ENCODE data around the gene NOP56. TPM values are rescaled to one million over a fixed set of nuclear protein-coding genes. Genes with fewer than 3 reads are reported as not detected.

NOP56 gene
- total and polyA plus RNA-seq, 2 of the 8 experiments (the other 6 are each of a cell fraction or from before 2014, with no cell fraction given) = 391 to 677 TPM

GRCh38 chr20:2619337-2619736, 33.1 kb upstream of the NOP56 start:
- CTCF ChIA-PET (ENCODE audit: partially characterized antibody) = no interaction called here

More at GRCh38 chr20:2619337-2619736, 33.1 kb upstream of the NOP56 start:
- Histone ChIP-seq H2AFZ (ENCODE audit: low read length) (no peak overlapping the region), H2BK12ac (ENCODE audit: low read depth, low read length) (no peak overlapping the region), H4K91ac (replicated peaks; ENCODE audit: insufficient read length, low read length) (no peak overlapping the region), H2BK20ac (ENCODE audit: low read length) (no peak overlapping the region), H3K79me2 (ENCODE audit: control insufficient read depth in 1 of 2, insufficient read depth in 2 of 2, low read length in 2 of 2) (no peaks in the 10 kb centered on the region), H3K36me3 (ENCODE audit: control insufficient read depth in 2 of 4, insufficient read depth in 4 of 4, low read length in 3 of 4) (no peaks in the 10 kb centered on the region), H3K79me1 (ENCODE audit: low read depth, low read length) (no peaks in the 10 kb centered on the region), H3K56ac (replicated peaks; ENCODE audit: insufficient read length, low read depth, low read length) (no peak overlapping the region), H3K14ac (ENCODE audit: insufficient read length) (no peak overlapping the region), H3K27ac (ENCODE audit: low read depth, low read length) (no peak overlapping the region), H4K8ac (ENCODE audit: extremely low read depth, insufficient read depth, low read length) (no peak overlapping the region), H3K4me1 (replicated peaks in 1 of 4; ENCODE audit: control insufficient read depth in 3 of 4, insufficient read depth in 4 of 4, low read length in 3 of 4) (no peaks in the 10 kb centered on the region), H3K18ac (ENCODE audit: extremely low read depth, low read length) (no peak overlapping the region), H3K27me3 (replicated peaks in 1 of 4; ENCODE audit: control insufficient read depth in 3 of 4, extremely low read depth in 1 of 4, insufficient read depth in 3 of 4, low read length in 3 of 4) (no peaks in the 10 kb centered on the region), H2BK5ac (ENCODE audit: low read depth, low read length) (no peak overlapping the region), H3K4me2 (ENCODE audit: insufficient read depth in 1 of 2, low read depth in 2 of 2, low read length in 2 of 2) (no peak overlapping the region), H3K9me3 (ENCODE audit: insufficient read depth in 2 of 2, low read depth in 1 of 2, low read length in 1 of 2) (no peaks in the 10 kb centered on the region; a peak in 1 of 4 replicates), H4K5ac (ENCODE audit: insufficient read length, low read depth, low read length) (no peak overlapping the region), H3K23ac (ENCODE audit: insufficient read length) (no peak overlapping the region), H3K4me3 (ENCODE audit: extremely low read depth in 1 of 4, insufficient read depth in 2 of 4, low read depth in 3 of 4, low read length in 4 of 4) (no peak overlapping the region), H3K4ac (replicated peaks; ENCODE audit: insufficient read length, low read depth, low read length) (no peak overlapping the region), H2BK120ac (replicated peaks; ENCODE audit: low read depth, low read length) (no peak overlapping the region), H4K20me1 (replicated peaks in 1 of 2; ENCODE audit: control insufficient read depth in 1 of 2, insufficient read depth in 2 of 2, low read length in 2 of 2) (no peaks in the 10 kb centered on the region), H3K23me2 (ENCODE audit: low read depth, low read length) (no peaks in the 10 kb centered on the region), H3K9ac (replicated peaks in 1 of 4; ENCODE audit: extremely low read depth in 1 of 4, low read depth in 3 of 4, low read length in 3 of 4) (no peak overlapping the region), H2AK5ac (ENCODE audit: low read depth, low read length) (no peak overlapping the region), H2BK15ac (ENCODE audit: low read length) (no peak overlapping the region)
- WGBS, 2 experiments (ENCODE audit: extremely low coverage in 1 of 2, insufficient coverage in 1 of 2, insufficient read length in 1 of 2, insufficient replicate concordance in 2 of 2, low coverage in 1 of 2, low lambda C conversion rate in 2 of 2, missing lambda C conversion rate in 1 of 2) = 73% methylated on average over 2 of the region's 2 CpGs; no CpG with 5 or more reads in 1 of the 2 experiments
- TF ChIP-seq POLR2AphosphoS5 (IDR thresholded peaks at IDR 0.05; ENCODE audit: low read depth, low read length) = no peak
- no peak for TF ChIP-seq SIX5 (IDR thresholded peaks at IDR 0.05; ENCODE audit: low read depth, low read length)
- no peak for TF ChIP-seq TCF12 (IDR thresholded peaks at IDR 0.05; ENCODE audit: low read depth, low read length)
- no peak for TF ChIP-seq KDM5A (IDR thresholded peaks at IDR 0.05; ENCODE audit: low read length)
- TF ChIP-seq POU5F1 (IDR thresholded peaks at IDR 0.05; ENCODE audit: low read depth, low read length) = no peak
- TF ChIP-seq RFX5 (IDR thresholded peaks at IDR 0.05; ENCODE audit: borderline replicate concordance, low read depth, low read length) = no peak
- TF ChIP-seq BRCA1 (IDR thresholded peaks at IDR 0.05; ENCODE audit: low read depth, low read length) = no peak
- no peak for TF ChIP-seq GTF2F1 (IDR thresholded peaks at IDR 0.05; ENCODE audit: borderline replicate concordance, low read depth, low read length)
- TF ChIP-seq, protein P1, sequence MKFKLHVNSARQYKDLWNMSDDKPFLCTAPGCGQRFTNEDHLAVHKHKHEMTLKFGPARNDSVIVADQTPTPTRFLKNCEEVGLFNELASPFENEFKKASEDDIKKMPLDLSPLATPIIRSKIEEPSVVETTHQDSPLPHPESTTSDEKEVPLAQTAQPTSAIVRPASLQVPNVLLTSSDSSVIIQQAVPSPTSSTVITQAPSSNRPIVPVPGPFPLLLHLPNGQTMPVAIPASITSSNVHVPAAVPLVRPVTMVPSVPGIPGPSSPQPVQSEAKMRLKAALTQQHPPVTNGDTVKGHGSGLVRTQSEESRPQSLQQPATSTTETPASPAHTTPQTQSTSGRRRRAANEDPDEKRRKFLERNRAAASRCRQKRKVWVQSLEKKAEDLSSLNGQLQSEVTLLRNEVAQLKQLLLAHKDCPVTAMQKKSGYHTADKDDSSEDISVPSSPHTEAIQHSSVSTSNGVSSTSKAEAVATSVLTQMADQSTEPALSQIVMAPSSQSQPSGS (IDR thresholded peaks at IDR 0.05; ENCODE audit: low read length) = no peak
- no peak for TF ChIP-seq MAX (IDR thresholded peaks at IDR 0.05)
- TF ChIP-seq CBX5 (IDR thresholded peaks at IDR 0.05; ENCODE audit: low read depth, low read length) = no peak
- TF ChIP-seq SUZ12 (IDR thresholded peaks at IDR 0.05; ENCODE audit: low read length) = no peak
- TF ChIP-seq JUND (IDR thresholded peaks at IDR 0.05; ENCODE audit: low read length) = no peak
- FAIRE-seq (no peak), DNase-seq (ENCODE audit: low read depth in 1 of 2, low spot score in 2 of 2) (no peak)
- POLR2A ChIA-PET (ENCODE audit: partially characterized antibody) = no interaction called here
